SK-N-SH (cell line): ENCODE measurements around the gene ZNF709. TPM values are rescaled to one million over a fixed set of nuclear protein-coding genes. Genes with fewer than 3 reads are reported as not detected.
"Not testable (repeated sequence)": the region's sequence is repeated elsewhere in the genome, so short reads cannot be mapped to it uniquely, and the experiment has no call there.

Experiments used
- CTCF ChIA-PET: fragments of 300-600, 350-600 bp; formaldehyde crosslinking; extraction: SDS; loops from one replicate; lab custom pipeline; 2021; lab: Yijun Ruan, JAX
- POLR2A ChIA-PET: fragments of 350-600 bp; sonication (Branson Sonifier 250); formaldehyde crosslinking; extraction: SDS; loops from one replicate; lab custom pipeline; 2020; ENCODE audit warnings: antibody characterized with exemption, inconsistent platforms; lab: Yijun Ruan, JAX
- DNase-seq: peaks from one replicate; pipeline ENCODE4 v3.0.0; 2012
- H2AFZ ChIP-seq: fragments of 200-600 bp; sonication (generic); 2 replicates; pipeline ENCODE4 v1.8.1; 2016; ENCODE audit warnings: antibody characterized with exemption, mild to moderate bottlenecking, low read depth
- H3F3A ChIP-seq: fragments of 200-600 bp; sonication (generic); replicated peaks from 2 replicates; pipeline ENCODE3; 2016; ENCODE audit warnings: antibody characterized with exemption, mild to moderate bottlenecking; ENCODE audit not compliant: insufficient read depth
- H3K27ac ChIP-seq, 2 experiments: fragments of 200-500 bp in 1 of 2; fragments of 200-600 bp in 1 of 2; sonication (Bioruptor generic) in 1 of 2; sonication (generic), shearing (Covaris generic) in 1 of 2; 2 replicates each; pipeline versions ENCODE4 v1.5.1 to v1.6.1; 2014 to 2016; ENCODE audit warnings: low read depth in 2 of 2, inconsistent platforms in 1 of 2, low read length in 1 of 2, mild to moderate bottlenecking in 1 of 2, mixed read lengths in 1 of 2
- H3K27me3 ChIP-seq: fragments of 200-600 bp; sonication (generic), shearing (Covaris generic); 2 replicates; pipeline ENCODE4 v1.6.1; 2016; ENCODE audit warnings: mixed run types; ENCODE audit not compliant: insufficient read depth
- H3K36me3 ChIP-seq, 2 experiments: fragments of 200-500 bp in 1 of 2; fragments of 200-600 bp in 1 of 2; sonication (Bioruptor generic) in 1 of 2; sonication (generic) in 1 of 2; replicated peaks in 1 of 2; 2 replicates each; pipeline versions ENCODE3 to v1.5.1; 2014 to 2016; ENCODE audit warnings: low read length in 1 of 2, mild to moderate bottlenecking in 1 of 2; ENCODE audit not compliant: insufficient read depth in 2 of 2, control insufficient read depth in 1 of 2
- H3K4me1 ChIP-seq, 2 experiments: fragments of 200-500 bp in 1 of 2; fragments of 200-600 bp in 1 of 2; sonication (Bioruptor generic) in 1 of 2; sonication (generic), shearing (Covaris generic) in 1 of 2; 2 replicates each; pipeline versions ENCODE4 v1.5.1 to v1.6.1; 2014 to 2016; ENCODE audit warnings: low read depth in 1 of 2, low read length in 1 of 2, mixed run types in 1 of 2; ENCODE audit not compliant: insufficient read depth in 2 of 2, control insufficient read depth in 1 of 2
- H3K4me2 ChIP-seq: fragments of 200-600 bp; sonication (generic), shearing (Covaris generic); 2 replicates; pipeline ENCODE4 v1.6.1; 2017; ENCODE audit warnings: mixed run types
- H3K4me3 ChIP-seq, 2 experiments: fragments of 200-500 bp in 1 of 2; fragments of 200-600 bp in 1 of 2; sonication (Bioruptor generic) in 1 of 2; sonication (generic), shearing (Covaris generic) in 1 of 2; 2 replicates each; pipeline versions ENCODE4 v1.5.1 to v1.8.1; 2014 to 2016; ENCODE audit warnings: low read depth in 2 of 2, inconsistent platforms in 1 of 2, low read length in 1 of 2, mild to moderate bottlenecking in 1 of 2, mixed read lengths in 1 of 2, moderate library complexity in 1 of 2
- H3K79me2 ChIP-seq: fragments of 200-600 bp; sonication (generic); 2 replicates; pipeline ENCODE4 v1.8.1; 2017; ENCODE audit warnings: mild to moderate bottlenecking; ENCODE audit not compliant: insufficient read depth
- H3K9ac ChIP-seq: fragments of 200-600 bp; sonication (generic); 2 replicates; pipeline ENCODE4 v1.6.1; 2017; ENCODE audit warnings: mixed run types
- H3K9me2 ChIP-seq: fragments of 200-600 bp; sonication (generic); 2 replicates; pipeline ENCODE4 v1.6.1; 2017; ENCODE audit warnings: mixed run types
- H3K9me3 ChIP-seq: fragments of 200-600 bp; sonication (generic); 2 replicates; pipeline ENCODE4 v1.6.1; 2017; ENCODE audit warnings: mixed run types, mild to moderate bottlenecking, moderate library complexity
- H4K20me1 ChIP-seq: fragments of 200-600 bp; sonication (generic); 2 replicates; pipeline ENCODE4 v1.6.1; 2017; ENCODE audit warnings: mild to moderate bottlenecking, mixed run types; ENCODE audit not compliant: insufficient read depth
- CTCF ChIP-seq: fragments of 200-600 bp; sonication (generic); IDR thresholded peaks from 2 replicates; pipeline ENCODE4 v1.6.1; 2017; ENCODE audit warnings: antibody characterized with exemption, mild to moderate bottlenecking, moderate library complexity
- ELF1 ChIP-seq: IDR thresholded peaks from 2 replicates; pipeline ENCODE4 v1.4.0; 2012
- FOSL2 ChIP-seq: IDR thresholded peaks from 2 replicates; pipeline ENCODE4 v1.4.0; 2012; ENCODE audit warnings: low read depth, mild to moderate bottlenecking, moderate library complexity, borderline replicate concordance
- FOXJ3 ChIP-seq: sonication (generic); formaldehyde crosslinking; IDR thresholded peaks from 2 replicates; pipeline ENCODE4 v1.5.1; 2020; ENCODE audit warnings: mild to moderate bottlenecking, missing genetic modification reagents
- GABPA ChIP-seq: IDR thresholded peaks from 2 replicates; pipeline ENCODE4 v1.4.0; 2012; ENCODE audit warnings: low read depth, mild to moderate bottlenecking
- JUND ChIP-seq: IDR thresholded peaks from 2 replicates; pipeline ENCODE4 v1.4.0; 2012
- MAX ChIP-seq: IDR thresholded peaks from 2 replicates; pipeline ENCODE4 v1.4.0; 2012; ENCODE audit warnings: low read depth
- NFIC ChIP-seq: IDR thresholded peaks from 2 replicates; pipeline ENCODE4 v1.4.0; 2012; ENCODE audit warnings: borderline replicate concordance
- POLR2AphosphoS5 ChIP-seq: IDR thresholded peaks from 2 replicates; pipeline ENCODE4 v1.6.1; 2012; ENCODE audit warnings: low read depth, low read length
- RAD21 ChIP-seq: IDR thresholded peaks from 2 replicates; pipeline ENCODE4 v1.6.1; 2012; ENCODE audit warnings: mild to moderate bottlenecking, low read length
- RCOR1 ChIP-seq: fragments of 150-350 bp; IDR thresholded peaks from 2 replicates; pipeline ENCODE4 v1.6.1; 2017; ENCODE audit warnings: antibody characterized with exemption, low read length
- REST ChIP-seq: IDR thresholded peaks from 2 replicates; pipeline ENCODE4 v1.6.1; 2012; ENCODE audit warnings: mild to moderate bottlenecking, low read depth, low read length, moderate library complexity
- RXRA ChIP-seq: IDR thresholded peaks from 2 replicates; pipeline ENCODE4 v1.4.0; 2012; ENCODE audit warnings: low read depth, mild to moderate bottlenecking, borderline replicate concordance
- SIN3A ChIP-seq: IDR thresholded peaks from 2 replicates; pipeline ENCODE4 v1.6.1; 2012; ENCODE audit warnings: low read depth, mild to moderate bottlenecking, low read length, moderate library complexity, borderline replicate concordance
- SMC3 ChIP-seq: IDR thresholded peaks from 2 replicates; pipeline ENCODE4 v1.6.1; 2012; ENCODE audit warnings: low read depth, low read length, improper control_type of control experiment
- TCF12 ChIP-seq: IDR thresholded peaks from 2 replicates; pipeline ENCODE4 v1.4.0; 2012
- TEAD4 ChIP-seq: IDR thresholded peaks from 2 replicates; pipeline ENCODE4 v1.4.0; 2012; ENCODE audit warnings: mild to moderate bottlenecking, borderline replicate concordance; ENCODE audit not compliant: insufficient read depth
- YY1 ChIP-seq: IDR thresholded peaks from 2 replicates; pipeline ENCODE4 v1.4.0; 2012; ENCODE audit warnings: low read depth, mild to moderate bottlenecking
- WGBS: methylation state at CpG from one replicate; pipeline ENCODE4 v1.1.6; 2017; ENCODE audit warnings: low lambda C conversion rate; 5-methylcytosine and 5-hydroxymethylcytosine counted together
- polyA plus RNA-seq, 3 experiments: library from polyadenylated mRNA; depleted of rRNA; stranded (reverse); fragments of >200 nt; gene quantifications; 2 replicates each; pipeline ENCODE4 v1.2.3, GENCODE V29; 2012

Gene ZNF709
- polyA plus RNA-seq, 1 of the 3 experiments (the other 2 are of a cell fraction) = 0.64 TPM

GRCh38 chr19:12464139-12464538 lies 20.5 kb downstream of the ZNF709 start:
- 86% methylated on average over 6 of the region's 6 CpGs for WGBS

GRCh38 chr19:12453495-12453894 lies 31.1 kb downstream of the ZNF709 start:
- no peaks in the 10 kb centered on the region for H3K4me1 ChIP-seq
- H3K9ac ChIP-seq = no peak overlapping the region
- H3K4me3 ChIP-seq = no peak overlapping the region
- H3K36me3 ChIP-seq = peaks cover 0 to 7% of the 10 kb centered on the region in 2 experiments
- POLR2A ChIA-PET = no interaction called here
- H3K9me2 ChIP-seq = no peaks in the 10 kb centered on the region
- no peaks in the 10 kb centered on the region for H3F3A ChIP-seq
- CTCF ChIA-PET = no interaction called here
- no peak overlapping the region for H3K4me2 ChIP-seq
- H4K20me1 ChIP-seq = no peaks in the 10 kb centered on the region
- WGBS = 72% methylated on average over 6 of the region's 6 CpGs
- H3K79me2 ChIP-seq = no peaks in the 10 kb centered on the region
- DNase-seq = no peak
- H3K27ac ChIP-seq = no peak overlapping the region
- no peak for TF ChIP-seq RCOR1
- H2AFZ ChIP-seq = no peak overlapping the region
- H3K27me3 ChIP-seq = no peaks in the 10 kb centered on the region
- H3K9me3 ChIP-seq = peaks cover 8% of the 10 kb centered on the region

More at GRCh38 chr19:12464139-12464538, 20.5 kb downstream of the ZNF709 start:
- DNase-seq, H3F3A ChIP-seq, H3K4me1 ChIP-seq, H3K4me3 ChIP-seq, H3K27me3 ChIP-seq, H4K20me1 ChIP-seq, H3K79me2 ChIP-seq, H3K4me2 ChIP-seq, CTCF ChIA-PET, H3K9me2 ChIP-seq, H2AFZ ChIP-seq, H3K27ac ChIP-seq, H3K9ac ChIP-seq, POLR2A ChIA-PET: not testable (repeated sequence)
- Histone ChIP-seq H3K36me3 (peaks cover 23 to 48% of the 10 kb centered on the region in 2 experiments), H3K9me3 (peaks cover 49% of the 10 kb centered on the region)

- POLR2A ChIA-PET = no interaction called here
Observed at GRCh38 chr19:12450844-12451243, 33.8 kb downstream of the ZNF709 start.

More at GRCh38 chr19:12450844-12451243, 33.8 kb downstream of the ZNF709 start:
- Histone ChIP-seq H3K27ac (no peak overlapping the region), H2AFZ (no peak overlapping the region), H3K9me3 (peaks cover 4% of the 10 kb centered on the region), H3K4me2 (no peak overlapping the region), H3K27me3 (no peaks in the 10 kb centered on the region), H3K9ac (no peak overlapping the region), H3K4me3 (no peak overlapping the region), H3K36me3 (no peaks in the 10 kb centered on the region), H4K20me1 (no peaks in the 10 kb centered on the region), H3K9me2 (no peaks in the 10 kb centered on the region), H3K4me1 (no peaks in the 10 kb centered on the region), H3K79me2 (no peaks in the 10 kb centered on the region), H3F3A (no peaks in the 10 kb centered on the region)
- TF ChIP-seq FOXJ3 (CRISPR knock-in tag) = no peak
- no peak for TF ChIP-seq TEAD4
- TF ChIP-seq JUND = no peak
- no peak for TF ChIP-seq TCF12
- TF ChIP-seq REST = no peak
- TF ChIP-seq GABPA = no peak
- no peak for TF ChIP-seq NFIC
- no peak for TF ChIP-seq FOSL2
- no peak for TF ChIP-seq ELF1
- no peak for TF ChIP-seq MAX
- no peak for TF ChIP-seq CTCF
- TF ChIP-seq POLR2AphosphoS5 = no peak
- TF ChIP-seq SMC3 = no peak
- no peak for TF ChIP-seq YY1
- no peak for TF ChIP-seq RXRA
- no peak for TF ChIP-seq RAD21
- TF ChIP-seq SIN3A = no peak
- CTCF ChIA-PET = interaction anchor here (0.6 kb wide), 1 partner anchor 653 kb away, joined by 4 read pairs; no protein-coding TSS in a partner anchor
- no peak for DNase-seq
- WGBS = 60% methylated on average over 10 of the region's 10 CpGs
